Measurements from ENCODE around the gene MCM8.

The MCM8 gene

GRCh38 chr20:6044115-6044514 is 93.7 kb downstream of the MCM8 start:
- DNase-seq (ENCODE audit: low spot score), result no peak

- peak; percentile 76 for DNase-seq (ENCODE audit: low spot score)
Measured at GRCh38 chr20:6045566-6045965, 95.1 kb downstream of the MCM8 start.

DNA sequence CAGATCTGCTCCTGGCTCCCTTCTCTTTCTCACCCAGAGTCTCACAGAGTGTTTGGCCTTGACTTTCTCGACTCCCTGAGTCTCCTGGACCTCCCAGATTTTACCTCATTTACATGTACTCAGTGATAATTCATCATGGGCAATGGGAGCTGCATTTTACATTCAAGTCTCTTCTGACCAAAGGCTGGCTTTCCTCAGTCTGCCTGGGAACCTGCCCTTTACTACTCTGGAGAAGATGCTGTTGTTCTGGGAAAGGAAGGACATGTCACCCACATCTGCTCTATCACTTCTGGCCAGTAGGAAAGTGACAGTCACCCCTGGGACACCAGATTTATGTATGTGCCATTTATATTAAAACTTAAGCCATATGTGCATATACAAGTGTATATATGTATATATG is 96.0 kb downstream of the MCM8 start:
- DNase-seq (ENCODE audit: low spot score), result no peak

DNA sequence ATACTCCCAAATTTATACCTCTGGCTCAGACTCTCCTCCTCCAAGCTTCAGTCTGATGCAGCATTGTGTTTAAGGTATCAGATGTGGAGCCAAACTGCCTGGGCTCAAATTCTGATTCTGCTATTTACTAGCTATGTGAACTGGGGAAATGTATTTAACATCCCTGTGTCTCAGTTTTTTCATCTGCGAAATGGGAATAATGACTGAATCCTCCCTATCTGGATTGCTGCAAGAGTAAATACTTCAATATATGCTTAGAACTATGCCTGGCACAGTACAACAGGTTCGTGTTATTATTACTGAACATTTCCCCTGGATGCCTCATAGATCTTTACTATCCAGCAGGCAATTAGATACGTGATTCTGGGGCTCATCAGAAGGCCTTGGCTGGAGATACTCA is 97.9 kb downstream of the MCM8 start:
- no peak for DNase-seq (ENCODE audit: low spot score)
